Vagina (tissue), 2 donors: ENCODE data around the gene TEX54. TPM values are rescaled to one million over a fixed set of nuclear protein-coding genes. Genes with fewer than 3 reads are reported as not detected.

Experiments used
- DNase-seq, 2 donors: peaks; one replicate each; pipeline ENCODE4 v3.0.0-alpha.2; 2017; ENCODE audit errors: extremely low spot score in 2 of 2
- H3K27ac ChIP-seq: fragments of 200-600 bp; sonication (generic); one replicate; pipeline ENCODE4 v1.5.1; 2019
- H3K27me3 ChIP-seq: fragments of 200-600 bp; sonication (generic); one replicate; pipeline ENCODE4 v1.5.1; 2019
- H3K36me3 ChIP-seq, 2 donors: fragments of 200-600 bp; sonication (generic); one replicate each; pipeline ENCODE4 v1.5.1; 2017 to 2019
- H3K4me1 ChIP-seq: fragments of 200-600 bp; sonication (generic); one replicate; pipeline ENCODE4 v1.5.1; 2019
- H3K4me3 ChIP-seq, 2 donors: fragments of 200-600 bp; sonication (generic); 1 replicate in 1 of 2; 2 replicates in 1 of 2; pipeline ENCODE4 v1.5.1; 2016 to 2019
- H3K9me3 ChIP-seq: fragments of 200-600 bp; sonication (generic); one replicate; pipeline ENCODE4 v1.5.1; 2019
- CTCF ChIP-seq, 3 experiments: fragments of 450-650 bp in 2 of 3; fragments of 200-600 bp in 1 of 3; sonication (generic) in 1 of 3; IDR thresholded peaks; one replicate each; pipeline ENCODE4 v1.5.1; 2017 to 2019; ENCODE audit warnings: antibody characterized with exemption in 3 of 3, mild to moderate bottlenecking in 2 of 3, moderate library complexity in 2 of 3
- POLR2A ChIP-seq, 2 donors: fragments of 450-650 bp; IDR thresholded peaks; one replicate each; pipeline ENCODE4 v1.6.1; 2017; ENCODE audit warnings: antibody characterized with exemption in 2 of 2, mild to moderate bottlenecking in 2 of 2, moderate library complexity in 2 of 2
- POLR2AphosphoS5 ChIP-seq, 2 donors: sonication (generic); formaldehyde crosslinking; IDR thresholded peaks; one replicate each; pipeline ENCODE4 v1.9.0; 2017; ENCODE audit warnings: antibody characterized with exemption in 2 of 2, mild to moderate bottlenecking in 2 of 2, low read depth in 1 of 2; ENCODE audit not compliant: insufficient read depth in 1 of 2
- intact Hi-C: fragments of 100-400 bp; cut with DNase I; formaldehyde crosslinking; loops from one replicate; pipeline ENCODE4 v1.15.1; 2023
- total RNA-seq: library from RNA; depleted of rRNA; stranded (reverse); fragments of >200 nt; gene quantifications from one replicate; pipeline ENCODE4 v1.2.3, GENCODE V29; 2016

The TEX54 gene
- total RNA-seq, 1 donor from 2014 or later: not detected

- peaks cover 0 to 21% of the 10 kb centered on the region in 2 donors for H3K36me3 ChIP-seq
- TF ChIP-seq CTCF (IDR thresholded peaks at IDR 0.05) (no peak), POLR2AphosphoS5 (IDR thresholded peaks at IDR 0.05; ENCODE audit: insufficient read depth in 1 of 2, low read depth in 1 of 2) (no peak), POLR2A (IDR thresholded peaks at IDR 0.05) (no peak)
- H3K9me3 ChIP-seq: no peaks in the 10 kb centered on the region
- intact Hi-C loops: no loop called here
- H3K27ac ChIP-seq: no peak overlapping the region
- H3K4me1 ChIP-seq: peaks cover 29% of the 10 kb centered on the region
- no peak overlapping the region for H3K4me3 ChIP-seq
- no peak for DNase-seq
- no peaks in the 10 kb centered on the region for H3K27me3 ChIP-seq
Observed at GRCh38 chr11:62851807-62852522, 19.3 kb upstream of the TEX54 start.

GRCh38 chr11:62850911-62851806, 18.5 kb upstream of the TEX54 start:
- H3K27me3 ChIP-seq: no peaks in the 10 kb centered on the region
- no peak overlapping the region for H3K27ac ChIP-seq
- no peaks in the 10 kb centered on the region for H3K9me3 ChIP-seq
- H3K4me1 ChIP-seq: peaks cover 21% of the 10 kb centered on the region
- DNase-seq: no peak
- TF ChIP-seq POLR2A (IDR thresholded peaks at IDR 0.05) (no peak), POLR2AphosphoS5 (IDR thresholded peaks at IDR 0.05; ENCODE audit: insufficient read depth in 1 of 2, low read depth in 1 of 2) (no peak), CTCF (IDR thresholded peaks at IDR 0.05) (no peak)
- no peak overlapping the region for H3K4me3 ChIP-seq
- H3K36me3 ChIP-seq: peaks cover 0 to 21% of the 10 kb centered on the region in 2 donors
- intact Hi-C loops: no loop called here

GRCh38 chr11:62847767-62848314, 15.2 kb upstream of the TEX54 start:
- no peak overlapping the region for H3K27ac ChIP-seq
- H3K4me1 ChIP-seq: peaks cover 1% of the 10 kb centered on the region
- H3K4me3 ChIP-seq: no peak overlapping the region
- peaks cover 0 to 11% of the 10 kb centered on the region in 2 donors for H3K36me3 ChIP-seq
- no peak for DNase-seq
- H3K27me3 ChIP-seq: no peaks in the 10 kb centered on the region
- H3K9me3 ChIP-seq: no peaks in the 10 kb centered on the region
- intact Hi-C loops: no loop called here
- no peak for TF ChIP-seq POLR2AphosphoS5 (IDR thresholded peaks at IDR 0.05; ENCODE audit: insufficient read depth in 1 of 2, low read depth in 1 of 2)
- TF ChIP-seq POLR2A (IDR thresholded peaks at IDR 0.05): no peak
- no peak for TF ChIP-seq CTCF (IDR thresholded peaks at IDR 0.05)

GRCh38 chr11:62846177-62846576, 13.5 kb upstream of the TEX54 start:
- no peak overlapping the region for H3K27ac ChIP-seq
- H3K9me3 ChIP-seq: no peaks in the 10 kb centered on the region
- TF ChIP-seq POLR2A (IDR thresholded peaks at IDR 0.05) (no peak), CTCF (IDR thresholded peaks at IDR 0.05) (no peak), POLR2AphosphoS5 (IDR thresholded peaks at IDR 0.05; ENCODE audit: insufficient read depth in 1 of 2, low read depth in 1 of 2) (no peak)
- H3K36me3 ChIP-seq: no peaks in the 10 kb centered on the region
- intact Hi-C loops: no loop called here
- peaks cover 10% of the 10 kb centered on the region for H3K4me1 ChIP-seq
- no peaks in the 10 kb centered on the region for H3K27me3 ChIP-seq
- DNase-seq: no peak
- no peak overlapping the region for H3K4me3 ChIP-seq
